Thoracic aorta (tissue), 2 donors: ENCODE data around the gene DCUN1D3. TPM values are rescaled to one million over a fixed set of nuclear protein-coding genes. Genes with fewer than 3 reads are reported as not detected.

ENCODE experiments used
- ATAC-seq: fragments of 150-250 bp; one replicate; pipeline ENCODE4 v1.8.0; 2017; ENCODE audit warnings: low read depth; ENCODE audit not compliant: insufficient number of reproducible peaks, low FRiP score
- DNase-seq: peaks from one replicate; pipeline ENCODE4 v3.0.0-alpha.2; 2020; ENCODE audit warnings: low spot score
- H3K27ac ChIP-seq, 2 donors: fragments of 200-600 bp; sonication (generic); 1 replicate in 1 of 2; 2 replicates in 1 of 2; pipeline ENCODE4 v1.5.1; 2016; ENCODE audit warnings: mild to moderate bottlenecking in 2 of 2, moderate library complexity in 2 of 2
- H3K27me3 ChIP-seq: fragments of 200-600 bp; sonication (generic); replicated peaks from 2 replicates; pipeline ENCODE4 v1.6.0; 2016; ENCODE audit warnings: mild to moderate bottlenecking; ENCODE audit not compliant: insufficient read depth
- H3K36me3 ChIP-seq: fragments of 200-600 bp; sonication (generic); one replicate; pipeline ENCODE4 v1.5.1; 2016
- H3K4me1 ChIP-seq, 2 donors: fragments of 200-600 bp; sonication (generic); 1 replicate in 1 of 2; 2 replicates in 1 of 2; pipeline versions ENCODE4 v1.5.1 to v1.6.0; 2016; ENCODE audit warnings: low read depth in 2 of 2, mild to moderate bottlenecking in 1 of 2; ENCODE audit not compliant: control insufficient read depth in 1 of 2
- H3K4me3 ChIP-seq: fragments of 200-600 bp; sonication (generic); 2 replicates; pipeline ENCODE4 v1.5.1; 2016; ENCODE audit warnings: mild to moderate bottlenecking
- H3K9me3 ChIP-seq: fragments of 200-600 bp; sonication (generic); 2 replicates; pipeline ENCODE4 v1.5.1; 2016
- total RNA-seq, 2 donors: library from RNA; depleted of rRNA; stranded (reverse); fragments of >200 nt; gene quantifications; one replicate each; pipeline versions ENCODE4 v1.1.0 to v1.2.3, GENCODE V29; 2016
- TF ChIP-seq, protein P1 (sequence below): fragments of 200-600 bp; sonication (generic); IDR thresholded peaks from one replicate; pipeline ENCODE4 v1.5.1; 2019; ENCODE audit warnings: antibody characterized with exemption

The DCUN1D3 gene
- total RNA-seq, 2 donors from 2014 or later = 25.3 to 28.0 TPM

DNA sequence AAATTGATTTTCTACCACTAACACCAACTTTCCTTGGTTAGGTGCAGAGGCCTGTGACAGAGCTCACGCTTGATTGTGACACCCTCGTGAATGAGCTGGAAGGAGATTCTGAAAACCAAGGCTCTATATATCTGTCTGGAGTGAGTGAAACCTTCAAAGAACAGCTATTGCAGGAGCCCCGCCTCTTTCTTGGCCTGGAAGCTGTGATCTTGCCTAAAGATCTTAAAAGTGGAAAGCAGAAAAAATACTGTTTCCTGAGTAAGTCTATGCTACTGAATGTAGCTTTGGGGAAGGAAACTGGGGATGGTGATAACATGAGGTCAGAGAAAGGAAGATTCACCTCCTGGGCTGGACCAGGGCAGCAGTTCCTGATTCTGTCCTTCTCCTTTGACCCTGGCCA lies 55.6 kb downstream of the DCUN1D3 start:
- TF ChIP-seq, protein P1, sequence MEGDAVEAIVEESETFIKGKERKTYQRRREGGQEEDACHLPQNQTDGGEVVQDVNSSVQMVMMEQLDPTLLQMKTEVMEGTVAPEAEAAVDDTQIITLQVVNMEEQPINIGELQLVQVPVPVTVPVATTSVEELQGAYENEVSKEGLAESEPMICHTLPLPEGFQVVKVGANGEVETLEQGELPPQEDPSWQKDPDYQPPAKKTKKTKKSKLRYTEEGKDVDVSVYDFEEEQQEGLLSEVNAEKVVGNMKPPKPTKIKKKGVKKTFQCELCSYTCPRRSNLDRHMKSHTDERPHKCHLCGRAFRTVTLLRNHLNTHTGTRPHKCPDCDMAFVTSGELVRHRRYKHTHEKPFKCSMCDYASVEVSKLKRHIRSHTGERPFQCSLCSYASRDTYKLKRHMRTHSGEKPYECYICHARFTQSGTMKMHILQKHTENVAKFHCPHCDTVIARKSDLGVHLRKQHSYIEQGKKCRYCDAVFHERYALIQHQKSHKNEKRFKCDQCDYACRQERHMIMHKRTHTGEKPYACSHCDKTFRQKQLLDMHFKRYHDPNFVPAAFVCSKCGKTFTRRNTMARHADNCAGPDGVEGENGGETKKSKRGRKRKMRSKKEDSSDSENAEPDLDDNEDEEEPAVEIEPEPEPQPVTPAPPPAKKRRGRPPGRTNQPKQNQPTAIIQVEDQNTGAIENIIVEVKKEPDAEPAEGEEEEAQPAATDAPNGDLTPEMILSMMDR = no peak
- no peak for ATAC-seq
- H3K36me3 ChIP-seq = no peaks in the 10 kb centered on the region
- DNase-seq = no peak
- no peaks in the 10 kb centered on the region for H3K4me1 ChIP-seq
- H3K27me3 ChIP-seq = no peaks in the 10 kb centered on the region
- H3K9me3 ChIP-seq = no peaks in the 10 kb centered on the region
- H3K27ac ChIP-seq = no peak overlapping the region
- no peak overlapping the region for H3K4me3 ChIP-seq

DNA sequence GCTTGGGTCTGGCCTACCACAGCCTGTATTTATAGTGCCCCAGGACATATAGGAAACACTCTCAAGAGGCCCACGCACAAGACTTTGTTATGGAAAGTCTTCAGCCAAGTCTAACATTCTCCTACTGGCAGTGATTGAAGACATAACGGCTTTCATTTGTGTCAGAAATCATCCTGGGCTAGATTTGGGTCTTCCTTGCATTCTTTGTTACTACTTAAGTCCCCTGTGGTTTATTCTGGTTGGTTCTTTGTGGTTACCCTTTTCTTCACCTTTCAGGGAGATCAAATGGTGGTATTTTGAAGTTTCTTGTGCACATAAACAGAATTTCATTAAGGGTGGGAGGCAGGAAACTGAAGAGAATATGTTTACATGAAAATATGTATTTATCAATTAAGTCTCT lies 56.1 kb downstream of the DCUN1D3 start:
- no peak for ATAC-seq
- DNase-seq = no peak
- Histone ChIP-seq H3K27me3 (no peaks in the 10 kb centered on the region), H3K9me3 (no peaks in the 10 kb centered on the region), H3K27ac (no peak overlapping the region), H3K4me3 (no peak overlapping the region), H3K4me1 (no peaks in the 10 kb centered on the region), H3K36me3 (no peaks in the 10 kb centered on the region)
- TF ChIP-seq, protein P1 = no peak

DNA sequence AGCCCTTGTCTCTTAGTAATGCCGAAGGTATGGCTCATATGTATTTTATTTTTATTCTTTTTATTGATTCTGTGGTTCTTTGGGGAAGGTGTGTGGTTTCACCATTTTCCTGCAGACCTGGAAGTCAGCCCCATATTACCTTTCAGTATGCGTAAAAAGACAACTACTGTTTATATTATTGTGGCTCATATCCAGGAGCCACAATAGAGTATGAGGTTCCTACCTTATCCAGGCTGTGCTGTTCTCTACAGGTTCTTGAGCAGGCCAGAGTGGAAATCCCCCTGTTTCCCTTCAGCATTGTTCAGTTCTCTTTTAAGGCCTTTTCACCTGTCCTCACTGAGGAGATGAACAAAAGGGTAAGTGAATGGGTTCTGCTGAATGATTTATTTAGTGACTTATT lies 60.7 kb downstream of the DCUN1D3 start:
- Histone ChIP-seq H3K36me3 (no peaks in the 10 kb centered on the region), H3K4me1 (no peaks in the 10 kb centered on the region), H3K27me3 (no peaks in the 10 kb centered on the region), H3K27ac (no peak overlapping the region), H3K4me3 (no peak overlapping the region), H3K9me3 (no peaks in the 10 kb centered on the region)
- DNase-seq = no peak
- TF ChIP-seq, protein P1 = no peak
- ATAC-seq = no peak

DNA sequence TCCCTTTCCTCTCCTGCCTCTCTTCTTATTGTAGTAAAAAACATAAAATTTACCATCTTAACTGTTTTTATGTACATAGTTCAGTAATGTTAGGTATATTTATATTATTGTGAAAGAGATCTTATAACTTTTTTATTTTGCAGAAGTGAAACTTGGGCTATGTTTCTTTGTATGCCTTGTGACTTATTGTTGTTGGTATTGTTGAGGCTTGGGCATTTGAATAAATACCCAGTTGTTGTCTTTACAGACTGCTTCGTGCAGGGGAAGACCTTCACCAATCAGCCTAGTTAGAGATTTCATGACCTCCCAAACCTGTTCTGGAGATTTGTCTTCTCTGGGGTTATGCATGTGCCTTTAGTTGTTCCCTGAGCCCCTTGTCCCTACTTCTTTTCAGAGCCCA lies 61.9 kb downstream of the DCUN1D3 start:
- no peak overlapping the region for H3K27ac ChIP-seq
- DNase-seq = no peak
- H3K36me3 ChIP-seq = no peaks in the 10 kb centered on the region
- H3K4me3 ChIP-seq = no peak overlapping the region
- TF ChIP-seq, protein P1 = no peak
- H3K9me3 ChIP-seq = no peaks in the 10 kb centered on the region
- no peaks in the 10 kb centered on the region for H3K4me1 ChIP-seq
- H3K27me3 ChIP-seq = no peaks in the 10 kb centered on the region
- ATAC-seq = no peak

DNA sequence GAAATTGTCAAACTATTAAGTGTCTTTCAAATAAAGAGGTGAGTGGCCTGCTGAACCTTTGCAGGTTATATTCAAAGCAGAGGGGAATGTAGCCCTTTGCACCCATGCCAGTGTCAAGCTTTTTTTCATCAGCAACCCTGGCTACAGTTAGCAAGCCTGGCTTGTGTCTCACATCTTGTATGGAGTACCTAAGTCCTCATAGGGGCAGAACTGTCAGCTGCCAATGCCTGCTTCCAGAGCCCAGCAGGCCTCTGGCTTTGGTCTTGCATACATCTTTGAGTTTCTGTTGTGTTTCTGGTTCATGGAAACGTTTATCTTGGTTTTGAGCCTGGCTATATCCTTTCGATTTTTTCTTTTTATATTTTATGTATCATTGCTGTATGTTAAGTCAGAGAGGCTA lies 67.1 kb downstream of the DCUN1D3 start:
- H3K4me1 ChIP-seq = peaks cover 0 to 14% of the 10 kb centered on the region in 2 donors
- ATAC-seq = no peak
- TF ChIP-seq, protein P1 = no peak
- H3K4me3 ChIP-seq = no peak overlapping the region
- H3K9me3 ChIP-seq = no peaks in the 10 kb centered on the region
- no peaks in the 10 kb centered on the region for H3K27me3 ChIP-seq
- no peak overlapping the region for H3K27ac ChIP-seq
- DNase-seq = no peak
- H3K36me3 ChIP-seq = no peaks in the 10 kb centered on the region
